ENCODE data around the gene MDK.

The MDK gene

GRCh38 chr11:46352063-46352841, 29.2 kb upstream of the MDK start:
- Histone ChIP-seq H3K27me3 (ENCODE audit: insufficient read depth, low read length) (no peaks in the 10 kb centered on the region), H3K36me3 (ENCODE audit: insufficient read depth, low read length) (no peaks in the 10 kb centered on the region), H3K4me1 (ENCODE audit: insufficient read depth, low read length) (peaks cover 9% of the 10 kb centered on the region), H3K4me3 (ENCODE audit: low read length) (no peak overlapping the region), H3K9me3 (ENCODE audit: low read length) (no peaks in the 10 kb centered on the region), H2AFZ (ENCODE audit: low read depth, low read length) (no peak overlapping the region)

- H3K36me3 ChIP-seq (ENCODE audit: insufficient read depth, low read length) = no peaks in the 10 kb centered on the region
- H3K27me3 ChIP-seq (ENCODE audit: insufficient read depth, low read length) = no peaks in the 10 kb centered on the region
- H3K4me3 ChIP-seq (ENCODE audit: low read length) = no peak overlapping the region
- no peak overlapping the region for H2AFZ ChIP-seq (ENCODE audit: low read depth, low read length)
- H3K4me1 ChIP-seq (ENCODE audit: insufficient read depth, low read length) = peaks cover under 1% of the 10 kb centered on the region
- no peaks in the 10 kb centered on the region for H3K9me3 ChIP-seq (ENCODE audit: low read length)
These were observed 27.8 kb upstream of the MDK start for GRCh38 chr11:46353698-46354097.

- Histone ChIP-seq H3K9me3 (ENCODE audit: low read length) (no peaks in the 10 kb centered on the region), H2AFZ (ENCODE audit: low read depth, low read length) (no peak overlapping the region), H3K4me1 (ENCODE audit: insufficient read depth, low read length) (peaks cover 11% of the 10 kb centered on the region), H3K36me3 (ENCODE audit: insufficient read depth, low read length) (no peaks in the 10 kb centered on the region), H3K4me3 (ENCODE audit: low read length) (no peak overlapping the region), H3K27me3 (ENCODE audit: insufficient read depth, low read length) (no peaks in the 10 kb centered on the region)
These were observed 24.5 kb upstream of the MDK start for GRCh38 chr11:46356924-46357482.

- H3K4me1 ChIP-seq (ENCODE audit: insufficient read depth, low read length) = peaks cover 16% of the 10 kb centered on the region
These were observed 24.0 kb upstream of the MDK start for GRCh38 chr11:46357483-46357936.

GRCh38 chr11:46359953-46360352, 21.5 kb upstream of the MDK start:
- H3K27me3 ChIP-seq (ENCODE audit: insufficient read depth, low read length) = no peaks in the 10 kb centered on the region
- peaks cover 27% of the 10 kb centered on the region for H3K4me1 ChIP-seq (ENCODE audit: insufficient read depth, low read length)
- no peaks in the 10 kb centered on the region for H3K36me3 ChIP-seq (ENCODE audit: insufficient read depth, low read length)
- H3K9me3 ChIP-seq (ENCODE audit: low read length) = no peaks in the 10 kb centered on the region
- no peak overlapping the region for H2AFZ ChIP-seq (ENCODE audit: low read depth, low read length)
- H3K4me3 ChIP-seq (ENCODE audit: low read length) = no peak overlapping the region

More at GRCh38 chr11:46357483-46357936, 24.0 kb upstream of the MDK start:
- Histone ChIP-seq H2AFZ (ENCODE audit: low read depth, low read length) (no peak overlapping the region), H3K27me3 (ENCODE audit: insufficient read depth, low read length) (no peaks in the 10 kb centered on the region), H3K9me3 (ENCODE audit: low read length) (no peaks in the 10 kb centered on the region), H3K36me3 (ENCODE audit: insufficient read depth, low read length) (no peaks in the 10 kb centered on the region), H3K4me3 (ENCODE audit: low read length) (no peak overlapping the region)

- H3K4me3 ChIP-seq (ENCODE audit: low read length) = no peak overlapping the region
- H3K9me3 ChIP-seq (ENCODE audit: low read length) = no peaks in the 10 kb centered on the region
- H2AFZ ChIP-seq (ENCODE audit: low read depth, low read length) = no peak overlapping the region
- no peaks in the 10 kb centered on the region for H3K27me3 ChIP-seq (ENCODE audit: insufficient read depth, low read length)
- H3K36me3 ChIP-seq (ENCODE audit: insufficient read depth, low read length) = no peaks in the 10 kb centered on the region
- peaks cover 27% of the 10 kb centered on the region for H3K4me1 ChIP-seq (ENCODE audit: insufficient read depth, low read length)
These were observed 20.6 kb upstream of the MDK start for GRCh38 chr11:46360878-46361277.

- Histone ChIP-seq H3K4me3 (ENCODE audit: low read length) (no peak overlapping the region), H3K4me1 (ENCODE audit: insufficient read depth, low read length) (peaks cover 27% of the 10 kb centered on the region), H3K27me3 (ENCODE audit: insufficient read depth, low read length) (no peaks in the 10 kb centered on the region), H3K36me3 (ENCODE audit: insufficient read depth, low read length) (no peaks in the 10 kb centered on the region), H2AFZ (ENCODE audit: low read depth, low read length) (no peak overlapping the region), H3K9me3 (ENCODE audit: low read length) (no peaks in the 10 kb centered on the region)
These were observed 19.9 kb upstream of the MDK start for GRCh38 chr11:46361283-46362155.

GRCh38 chr11:46362156-46363030, 19.1 kb upstream of the MDK start:
- Histone ChIP-seq H3K4me1 (ENCODE audit: insufficient read depth, low read length) (peaks cover 27% of the 10 kb centered on the region), H3K9me3 (ENCODE audit: low read length) (no peaks in the 10 kb centered on the region), H3K36me3 (ENCODE audit: insufficient read depth, low read length) (no peaks in the 10 kb centered on the region), H2AFZ (ENCODE audit: low read depth, low read length) (no peak overlapping the region), H3K27me3 (ENCODE audit: insufficient read depth, low read length) (no peaks in the 10 kb centered on the region), H3K4me3 (ENCODE audit: low read length) (no peak overlapping the region)

GRCh38 chr11:46363031-46363407, 18.4 kb upstream of the MDK start:
- Histone ChIP-seq H3K4me3 (ENCODE audit: low read length) (no peak overlapping the region), H3K36me3 (ENCODE audit: insufficient read depth, low read length) (no peaks in the 10 kb centered on the region), H3K4me1 (ENCODE audit: insufficient read depth, low read length) (peaks cover 27% of the 10 kb centered on the region), H2AFZ (ENCODE audit: low read depth, low read length) (no peak overlapping the region), H3K27me3 (ENCODE audit: insufficient read depth, low read length) (no peaks in the 10 kb centered on the region), H3K9me3 (ENCODE audit: low read length) (no peaks in the 10 kb centered on the region)

- no peaks in the 10 kb centered on the region for H3K9me3 ChIP-seq (ENCODE audit: low read length)
- no peak overlapping the region for H2AFZ ChIP-seq (ENCODE audit: low read depth, low read length)
- no peaks in the 10 kb centered on the region for H3K27me3 ChIP-seq (ENCODE audit: insufficient read depth, low read length)
- H3K4me3 ChIP-seq (ENCODE audit: low read length) = no peak overlapping the region
- H3K4me1 ChIP-seq (ENCODE audit: insufficient read depth, low read length) = peaks cover 27% of the 10 kb centered on the region
- peaks cover 2% of the 10 kb centered on the region for H3K36me3 ChIP-seq (ENCODE audit: insufficient read depth, low read length)
These were observed 17.9 kb upstream of the MDK start for GRCh38 chr11:46363455-46364005.

- no peaks in the 10 kb centered on the region for H3K27me3 ChIP-seq (ENCODE audit: insufficient read depth, low read length)
- H3K36me3 ChIP-seq (ENCODE audit: insufficient read depth, low read length) = peaks cover 2% of the 10 kb centered on the region
- no peaks in the 10 kb centered on the region for H3K9me3 ChIP-seq (ENCODE audit: low read length)
- no peak overlapping the region for H3K4me3 ChIP-seq (ENCODE audit: low read length)
- no peak overlapping the region for H2AFZ ChIP-seq (ENCODE audit: low read depth, low read length)
- peaks cover 27% of the 10 kb centered on the region for H3K4me1 ChIP-seq (ENCODE audit: insufficient read depth, low read length)
These were observed 17.4 kb upstream of the MDK start for GRCh38 chr11:46364056-46364455.

GRCh38 chr11:46364791-46365190, 16.7 kb upstream of the MDK start:
- Histone ChIP-seq H3K27me3 (ENCODE audit: insufficient read depth, low read length) (no peaks in the 10 kb centered on the region), H3K4me1 (ENCODE audit: insufficient read depth, low read length) (peaks cover 27% of the 10 kb centered on the region)

More at GRCh38 chr11:46364791-46365190, 16.7 kb upstream of the MDK start:
- Histone ChIP-seq H2AFZ (ENCODE audit: low read depth, low read length) (no peak overlapping the region), H3K4me3 (ENCODE audit: low read length) (no peak overlapping the region), H3K9me3 (ENCODE audit: low read length) (no peaks in the 10 kb centered on the region), H3K36me3 (ENCODE audit: insufficient read depth, low read length) (peaks cover 2% of the 10 kb centered on the region)
